ENCODE measurements around the gene KEAP1.

KEAP1 gene

DNA sequence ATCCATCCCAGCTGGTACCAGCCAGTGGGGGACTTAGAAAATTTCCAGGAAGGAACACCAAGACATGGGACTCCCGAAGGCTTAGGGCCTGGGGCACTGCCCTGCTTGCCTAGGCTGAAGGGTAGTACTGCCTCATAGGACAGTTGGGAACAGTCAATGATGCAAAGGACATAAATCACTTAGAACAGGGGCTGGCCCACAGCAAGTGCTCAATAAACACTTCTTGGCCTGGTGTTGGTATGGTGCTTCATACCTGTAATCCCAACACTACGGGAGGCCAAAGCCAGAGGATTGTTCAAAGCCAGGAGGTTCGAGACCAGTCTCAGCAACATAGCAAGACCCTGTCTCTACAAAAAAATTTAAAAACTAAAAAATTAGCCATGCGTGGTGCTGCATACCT is 5.8 kb downstream of the KEAP1 start:
- Histone ChIP-seq H3K27ac (ENCODE audit: low read depth, low read length) (no peak overlapping the region), H3K36me3 (ENCODE audit: control insufficient read depth, insufficient read depth, low read length) (peaks cover 45% of the 10 kb centered on the region), H3K9ac (ENCODE audit: low read length) (no peak overlapping the region), H3K4me1 (ENCODE audit: control insufficient read depth, insufficient read depth, low read length) (peaks cover 18% of the 10 kb centered on the region), H3K27me3 (ENCODE audit: control insufficient read depth, insufficient read depth, low read length) (no peaks in the 10 kb centered on the region), H3K9me3 (ENCODE audit: control insufficient read depth, insufficient read depth, low read depth, low read length) (no peaks in the 10 kb centered on the region), H3K4me3 (ENCODE audit: low read depth, low read length) (no peak overlapping the region)

DNA sequence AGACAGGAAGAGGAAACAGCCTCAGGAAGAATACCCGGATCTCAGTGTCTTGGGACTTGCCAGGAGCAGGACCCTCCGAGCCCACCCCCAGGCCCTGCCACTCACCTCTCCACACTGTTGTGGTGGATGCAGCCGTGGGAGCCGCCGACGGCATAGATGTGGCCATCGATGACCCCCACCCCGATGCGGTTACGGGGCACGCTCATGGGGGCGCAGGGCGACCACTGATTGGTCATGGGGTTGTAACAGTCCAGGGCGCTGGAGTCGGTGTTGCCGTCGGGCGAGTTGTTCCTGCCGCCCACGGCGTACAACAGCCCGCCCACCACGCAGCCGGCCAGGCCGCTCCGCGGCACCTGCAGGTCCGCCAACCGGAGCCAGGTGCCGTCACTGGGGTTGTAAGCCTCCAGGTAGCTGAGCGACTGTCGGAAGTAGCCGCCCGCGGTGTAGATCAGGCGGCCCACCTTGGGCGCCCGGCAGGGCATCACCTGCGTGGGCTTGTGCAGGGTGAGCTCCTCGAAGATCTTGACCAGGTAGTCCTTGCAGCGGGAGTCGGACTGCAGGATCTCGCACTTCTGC is 11.6 kb downstream of the KEAP1 start:
- no peak overlapping the region for H3K4me3 ChIP-seq (ENCODE audit: low read depth, low read length)
- no peaks in the 10 kb centered on the region for H3K9me3 ChIP-seq (ENCODE audit: control insufficient read depth, insufficient read depth, low read depth, low read length)
- H3K27ac ChIP-seq (ENCODE audit: low read depth, low read length): no peak overlapping the region
- H3K9ac ChIP-seq (ENCODE audit: low read length): no peak overlapping the region
- no peaks in the 10 kb centered on the region for H3K4me1 ChIP-seq (ENCODE audit: control insufficient read depth, insufficient read depth, low read length)
- peaks cover 71% of the 10 kb centered on the region for H3K36me3 ChIP-seq (ENCODE audit: control insufficient read depth, insufficient read depth, low read length)
- no peaks in the 10 kb centered on the region for H3K27me3 ChIP-seq (ENCODE audit: control insufficient read depth, insufficient read depth, low read length)

DNA sequence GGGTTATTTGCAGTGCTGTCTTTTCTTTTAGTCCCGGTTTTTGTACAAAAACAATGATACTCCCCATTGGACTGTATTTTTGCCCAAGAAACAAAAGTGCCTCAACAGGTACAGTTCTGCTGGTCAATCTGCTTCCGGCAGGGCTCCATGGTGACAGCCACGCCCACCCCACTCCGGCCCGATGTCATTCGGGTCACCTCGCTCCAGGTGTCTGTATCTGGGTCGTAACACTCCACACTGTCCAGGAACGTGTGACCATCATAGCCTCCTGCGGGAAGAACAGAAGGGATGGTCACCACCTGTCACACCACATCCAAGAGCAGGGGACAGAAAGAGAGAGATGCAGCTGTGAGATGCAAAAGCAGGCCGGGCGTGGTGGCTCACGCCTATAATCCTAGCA is 16.6 kb downstream of the KEAP1 start:
- H3K27ac ChIP-seq (ENCODE audit: low read depth, low read length): no peak overlapping the region
- no peaks in the 10 kb centered on the region for H3K4me1 ChIP-seq (ENCODE audit: control insufficient read depth, insufficient read depth, low read length)
- H3K9me3 ChIP-seq (ENCODE audit: control insufficient read depth, insufficient read depth, low read depth, low read length): no peaks in the 10 kb centered on the region
- H3K36me3 ChIP-seq (ENCODE audit: control insufficient read depth, insufficient read depth, low read length): peaks cover 60% of the 10 kb centered on the region
- no peaks in the 10 kb centered on the region for H3K27me3 ChIP-seq (ENCODE audit: control insufficient read depth, insufficient read depth, low read length)
- no peak overlapping the region for H3K4me3 ChIP-seq (ENCODE audit: low read depth, low read length)
- no peak overlapping the region for H3K9ac ChIP-seq (ENCODE audit: low read length)

GRCh38 chr19:10478903-10479384 is 24.2 kb downstream of the KEAP1 start:
- Histone ChIP-seq H3K27ac (ENCODE audit: low read depth, low read length) (no peak overlapping the region), H3K27me3 (ENCODE audit: control insufficient read depth, insufficient read depth, low read length) (peaks cover 9% of the 10 kb centered on the region), H3K9me3 (ENCODE audit: control insufficient read depth, insufficient read depth, low read depth, low read length) (no peaks in the 10 kb centered on the region), H3K9ac (ENCODE audit: low read length) (no peak overlapping the region), H3K4me1 (ENCODE audit: control insufficient read depth, insufficient read depth, low read length) (no peaks in the 10 kb centered on the region), H3K4me3 (ENCODE audit: low read depth, low read length) (no peak overlapping the region), H3K36me3 (ENCODE audit: control insufficient read depth, insufficient read depth, low read length) (no peaks in the 10 kb centered on the region)

DNA sequence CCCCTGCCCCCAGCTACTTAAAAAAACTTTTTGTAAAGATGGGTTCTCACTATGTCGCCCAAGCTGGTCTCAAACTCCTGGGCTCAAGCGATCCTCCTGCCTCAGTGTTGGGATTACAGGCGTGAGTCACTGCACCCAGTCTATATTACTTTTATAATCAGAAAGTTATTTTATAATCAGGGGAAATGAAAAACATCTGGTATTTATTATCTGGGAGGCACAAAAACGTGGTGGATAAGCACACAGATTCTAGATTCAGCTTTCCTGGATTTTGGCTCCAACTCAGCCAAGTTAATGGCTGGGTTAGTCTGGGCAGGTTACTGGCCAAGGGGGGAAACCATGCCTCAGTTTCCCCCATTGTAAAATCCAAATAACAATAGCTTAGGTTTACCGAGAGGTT is 24.7 kb downstream of the KEAP1 start:
- Histone ChIP-seq H3K27ac (ENCODE audit: low read depth, low read length) (no peak overlapping the region), H3K9ac (ENCODE audit: low read length) (no peak overlapping the region), H3K4me3 (ENCODE audit: low read depth, low read length) (no peak overlapping the region), H3K9me3 (ENCODE audit: control insufficient read depth, insufficient read depth, low read depth, low read length) (no peaks in the 10 kb centered on the region), H3K36me3 (ENCODE audit: control insufficient read depth, insufficient read depth, low read length) (no peaks in the 10 kb centered on the region), H3K27me3 (ENCODE audit: control insufficient read depth, insufficient read depth, low read length) (peaks cover 9% of the 10 kb centered on the region), H3K4me1 (ENCODE audit: control insufficient read depth, insufficient read depth, low read length) (no peaks in the 10 kb centered on the region)

DNA sequence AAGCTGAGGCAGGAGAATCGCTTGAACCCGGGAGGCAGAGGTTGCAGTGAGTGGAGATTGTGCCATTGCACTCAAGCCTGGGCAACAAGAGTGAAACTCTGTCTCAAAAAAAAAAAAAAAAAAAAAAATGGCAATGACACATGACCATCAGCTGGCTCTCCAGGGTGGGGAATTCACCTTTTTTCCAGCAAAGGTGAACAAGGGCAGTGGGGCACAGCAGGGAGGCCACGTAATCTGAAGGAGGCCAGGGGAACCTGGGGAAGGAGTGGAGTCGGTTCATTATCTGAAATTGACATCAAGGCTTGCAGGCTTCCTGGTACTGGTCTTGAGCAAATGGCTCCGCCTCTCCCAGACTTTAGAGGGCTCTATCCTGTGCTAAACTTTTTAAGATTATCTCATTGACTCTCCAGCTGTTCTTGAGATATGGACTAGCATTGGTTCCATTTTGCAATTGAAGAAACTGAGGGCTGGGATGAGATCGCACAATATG is 28.1 kb downstream of the KEAP1 start:
- H3K27me3 ChIP-seq (ENCODE audit: control insufficient read depth, insufficient read depth, low read length): peaks cover 9% of the 10 kb centered on the region
- no peaks in the 10 kb centered on the region for H3K36me3 ChIP-seq (ENCODE audit: control insufficient read depth, insufficient read depth, low read length)
- no peaks in the 10 kb centered on the region for H3K4me1 ChIP-seq (ENCODE audit: control insufficient read depth, insufficient read depth, low read length)
- no peaks in the 10 kb centered on the region for H3K9me3 ChIP-seq (ENCODE audit: control insufficient read depth, insufficient read depth, low read depth, low read length)
- H3K4me3 ChIP-seq (ENCODE audit: low read depth, low read length): no peak overlapping the region
- H3K27ac ChIP-seq (ENCODE audit: low read depth, low read length): no peak overlapping the region
- H3K9ac ChIP-seq (ENCODE audit: low read length): no peak overlapping the region

DNA sequence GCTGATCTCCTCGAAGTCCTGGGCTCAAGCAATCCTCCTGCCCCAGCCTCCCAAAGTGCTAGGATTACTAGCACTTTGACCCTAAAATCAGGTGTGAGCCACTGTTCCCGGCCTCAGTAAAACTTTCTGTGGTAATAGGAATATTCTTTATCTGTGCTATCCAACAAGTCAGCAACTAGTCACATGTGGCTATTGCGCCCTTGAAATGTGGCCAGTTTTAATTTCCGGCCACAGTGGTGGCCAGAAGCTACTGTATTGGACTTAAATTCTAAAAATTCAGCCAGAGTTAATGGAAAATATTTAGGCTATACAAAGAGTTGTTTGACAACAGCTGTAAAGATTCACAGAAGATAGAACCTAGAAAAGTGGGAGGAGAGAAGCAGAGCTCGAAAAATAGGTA is 30.0 kb downstream of the KEAP1 start:
- H3K9ac ChIP-seq (ENCODE audit: low read length): no peak overlapping the region
- no peaks in the 10 kb centered on the region for H3K27me3 ChIP-seq (ENCODE audit: control insufficient read depth, insufficient read depth, low read length)
- no peaks in the 10 kb centered on the region for H3K9me3 ChIP-seq (ENCODE audit: control insufficient read depth, insufficient read depth, low read depth, low read length)
- no peak overlapping the region for H3K4me3 ChIP-seq (ENCODE audit: low read depth, low read length)
- no peaks in the 10 kb centered on the region for H3K4me1 ChIP-seq (ENCODE audit: control insufficient read depth, insufficient read depth, low read length)
- no peak overlapping the region for H3K27ac ChIP-seq (ENCODE audit: low read depth, low read length)
- H3K36me3 ChIP-seq (ENCODE audit: control insufficient read depth, insufficient read depth, low read length): no peaks in the 10 kb centered on the region

- Histone ChIP-seq H3K4me3 (ENCODE audit: low read depth, low read length) (no peak overlapping the region), H3K27me3 (ENCODE audit: control insufficient read depth, insufficient read depth, low read length) (no peaks in the 10 kb centered on the region), H3K36me3 (ENCODE audit: control insufficient read depth, insufficient read depth, low read length) (peaks cover 4% of the 10 kb centered on the region; the same call in 1 of the 2 replicates), H3K9ac (ENCODE audit: low read length) (no peak overlapping the region), H3K4me1 (ENCODE audit: control insufficient read depth, insufficient read depth, low read length) (no peaks in the 10 kb centered on the region), H3K9me3 (ENCODE audit: control insufficient read depth, insufficient read depth, low read depth, low read length) (no peaks in the 10 kb centered on the region), H3K27ac (ENCODE audit: low read depth, low read length) (no peak overlapping the region)
Measured at GRCh38 chr19:10471909-10472308, 31.2 kb downstream of the KEAP1 start.

DNA sequence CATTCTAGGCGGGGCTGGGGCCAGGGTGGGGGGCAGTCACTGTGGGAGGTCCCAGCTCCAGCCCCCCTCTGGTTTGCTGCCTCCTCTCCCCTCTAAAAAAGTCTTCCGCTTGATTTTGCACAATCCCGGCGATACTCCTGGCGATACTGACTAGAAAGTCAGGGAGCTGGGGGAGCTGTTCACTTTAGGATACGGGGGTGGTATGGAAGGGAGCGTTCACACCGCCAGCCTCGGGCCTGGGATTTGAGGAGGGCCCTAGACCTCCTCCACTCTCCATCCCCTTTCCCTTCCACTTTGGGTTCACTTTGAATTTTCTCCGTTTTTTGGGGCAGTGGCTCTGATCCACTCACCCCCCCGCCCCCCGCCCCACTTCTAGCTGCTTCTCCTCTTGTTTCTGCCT is 35.0 kb downstream of the KEAP1 start:
- Histone ChIP-seq H3K36me3 (ENCODE audit: control insufficient read depth, insufficient read depth, low read length) (peaks cover 6% of the 10 kb centered on the region; the same call in 1 of the 2 replicates), H3K4me1 (ENCODE audit: control insufficient read depth, insufficient read depth, low read length) (no peaks in the 10 kb centered on the region), H3K9ac (ENCODE audit: low read length) (no peak overlapping the region)

GRCh38 chr19:10467104-10467706 is 36.0 kb downstream of the KEAP1 start:
- H3K27me3 ChIP-seq (ENCODE audit: control insufficient read depth, insufficient read depth, low read length): no peaks in the 10 kb centered on the region
- no peak overlapping the region for H3K27ac ChIP-seq (ENCODE audit: low read depth, low read length)
- H3K4me1 ChIP-seq (ENCODE audit: control insufficient read depth, insufficient read depth, low read length): no peaks in the 10 kb centered on the region
- no peak overlapping the region for H3K9ac ChIP-seq (ENCODE audit: low read length)
- peaks cover 6% of the 10 kb centered on the region; the same call in 1 of the 2 replicates for H3K36me3 ChIP-seq (ENCODE audit: control insufficient read depth, insufficient read depth, low read length)
- no peak overlapping the region for H3K4me3 ChIP-seq (ENCODE audit: low read depth, low read length)
- no peaks in the 10 kb centered on the region for H3K9me3 ChIP-seq (ENCODE audit: control insufficient read depth, insufficient read depth, low read depth, low read length)

More for the DNA sequence above, 35.0 kb downstream of the KEAP1 start:
- Histone ChIP-seq H3K27me3 (ENCODE audit: control insufficient read depth, insufficient read depth, low read length) (no peaks in the 10 kb centered on the region), H3K4me3 (ENCODE audit: low read depth, low read length) (no peak overlapping the region), H3K27ac (ENCODE audit: low read depth, low read length) (no peak overlapping the region), H3K9me3 (ENCODE audit: control insufficient read depth, insufficient read depth, low read depth, low read length) (no peaks in the 10 kb centered on the region)

DNA sequence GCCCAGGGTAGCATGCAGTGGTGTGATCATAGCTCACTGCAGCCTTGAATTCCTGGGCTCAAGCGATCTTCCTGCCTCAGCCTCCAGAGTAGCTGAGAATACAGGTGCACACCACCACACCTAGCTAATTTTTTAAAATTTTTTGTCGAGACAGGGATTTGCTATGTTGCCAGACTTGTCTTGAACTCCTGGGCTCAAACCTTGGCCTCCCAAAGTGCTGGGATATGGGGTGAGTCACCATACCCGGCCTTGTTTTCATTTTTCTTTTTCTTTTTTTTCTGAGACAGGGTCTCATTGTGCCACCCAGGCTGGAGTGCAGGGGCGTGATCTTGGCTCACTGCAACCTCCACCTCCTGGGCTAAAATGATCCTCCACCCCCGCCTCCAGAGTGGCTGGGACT is 38.7 kb downstream of the KEAP1 start:
- Histone ChIP-seq H3K36me3 (ENCODE audit: control insufficient read depth, insufficient read depth, low read length) (peaks cover 6% of the 10 kb centered on the region; the same call in 1 of the 2 replicates), H3K27ac (ENCODE audit: low read depth, low read length) (no peak overlapping the region), H3K27me3 (ENCODE audit: control insufficient read depth, insufficient read depth, low read length) (no peaks in the 10 kb centered on the region), H3K4me1 (ENCODE audit: control insufficient read depth, insufficient read depth, low read length) (peaks cover 4% of the 10 kb centered on the region; the same call in 1 of the 2 replicates), H3K9ac (ENCODE audit: low read length) (no peak overlapping the region), H3K4me3 (ENCODE audit: low read depth, low read length) (no peak overlapping the region), H3K9me3 (ENCODE audit: control insufficient read depth, insufficient read depth, low read depth, low read length) (no peaks in the 10 kb centered on the region)

All from HUES6 (cell line).